ENCODE data around the gene EDAR.

EDAR gene

DNA sequence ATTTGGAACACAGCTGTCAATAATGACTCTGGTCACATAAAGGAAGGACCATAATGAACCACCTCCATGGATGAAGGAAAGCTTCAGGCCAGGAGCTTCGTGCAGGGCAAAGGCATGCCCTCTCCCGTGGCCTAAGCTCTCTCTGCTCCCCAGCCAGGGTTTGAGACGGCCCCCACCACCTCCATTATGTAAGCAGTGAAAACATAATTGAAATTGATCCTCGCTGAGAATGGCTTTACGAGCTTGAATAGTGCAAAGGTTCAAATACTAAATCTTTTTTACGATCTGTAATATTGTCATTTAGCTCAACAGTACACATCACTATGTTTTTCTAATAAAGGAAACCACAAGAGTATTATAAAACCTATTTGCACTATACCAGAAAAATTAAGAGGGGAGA is 5.2 kb upstream of the EDAR start:
- TF ChIP-seq, protein P1, sequence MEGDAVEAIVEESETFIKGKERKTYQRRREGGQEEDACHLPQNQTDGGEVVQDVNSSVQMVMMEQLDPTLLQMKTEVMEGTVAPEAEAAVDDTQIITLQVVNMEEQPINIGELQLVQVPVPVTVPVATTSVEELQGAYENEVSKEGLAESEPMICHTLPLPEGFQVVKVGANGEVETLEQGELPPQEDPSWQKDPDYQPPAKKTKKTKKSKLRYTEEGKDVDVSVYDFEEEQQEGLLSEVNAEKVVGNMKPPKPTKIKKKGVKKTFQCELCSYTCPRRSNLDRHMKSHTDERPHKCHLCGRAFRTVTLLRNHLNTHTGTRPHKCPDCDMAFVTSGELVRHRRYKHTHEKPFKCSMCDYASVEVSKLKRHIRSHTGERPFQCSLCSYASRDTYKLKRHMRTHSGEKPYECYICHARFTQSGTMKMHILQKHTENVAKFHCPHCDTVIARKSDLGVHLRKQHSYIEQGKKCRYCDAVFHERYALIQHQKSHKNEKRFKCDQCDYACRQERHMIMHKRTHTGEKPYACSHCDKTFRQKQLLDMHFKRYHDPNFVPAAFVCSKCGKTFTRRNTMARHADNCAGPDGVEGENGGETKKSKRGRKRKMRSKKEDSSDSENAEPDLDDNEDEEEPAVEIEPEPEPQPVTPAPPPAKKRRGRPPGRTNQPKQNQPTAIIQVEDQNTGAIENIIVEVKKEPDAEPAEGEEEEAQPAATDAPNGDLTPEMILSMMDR (IDR thresholded peaks at IDR 0.05; ENCODE audit: control insufficient read depth, insufficient read depth, low read depth, low read length, missing control alignments), result no peak
- DNase-seq (ENCODE audit: low read depth), result no peak
- no peak overlapping the region for H3K4me3 ChIP-seq (ENCODE audit: control insufficient read depth, low read depth, low read length)

DNA sequence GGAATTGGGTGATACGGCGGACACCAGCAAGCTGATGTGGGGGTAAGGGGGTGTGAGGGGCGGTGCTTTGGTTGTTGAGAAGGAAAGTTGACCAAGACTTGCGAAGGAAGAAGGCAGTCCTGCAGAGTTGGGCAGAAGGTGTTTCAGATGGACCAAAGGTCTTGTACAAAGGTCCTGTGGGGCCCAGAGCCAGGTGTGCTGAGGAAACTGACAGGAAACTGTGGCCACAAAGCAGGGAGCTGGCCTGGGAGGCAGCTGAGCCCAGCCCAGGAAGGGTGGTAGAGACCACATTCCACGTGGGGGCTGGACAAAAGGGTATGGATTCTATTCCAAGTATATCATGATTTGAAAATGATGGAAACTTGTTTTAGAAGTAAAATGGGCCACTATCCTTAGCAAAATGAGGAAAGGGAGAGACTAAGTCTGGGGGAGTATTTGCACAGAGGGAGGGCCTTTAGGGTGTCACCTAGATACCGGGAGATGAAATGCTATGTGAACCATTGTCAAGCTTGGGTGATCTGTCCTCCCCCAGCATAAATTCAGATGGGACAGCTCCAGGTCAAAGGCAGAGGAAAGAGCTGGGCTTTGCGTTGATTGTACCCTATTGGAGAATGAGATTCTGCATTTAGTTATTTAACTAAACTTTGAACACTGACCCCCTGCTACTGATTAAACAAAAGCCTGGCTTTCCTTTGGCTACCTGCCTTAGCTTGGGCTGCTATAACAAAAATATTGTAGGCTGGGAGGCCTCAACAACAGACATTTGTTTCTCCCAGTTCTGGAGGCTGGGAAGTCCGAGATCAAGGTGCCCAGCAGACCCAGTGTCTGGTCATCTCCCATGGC is 4.3 kb upstream of the EDAR start:
- DNase-seq (ENCODE audit: low read depth), result no peak
- H3K4me3 ChIP-seq (ENCODE audit: control insufficient read depth, low read depth, low read length), result no peak overlapping the region
- TF ChIP-seq, protein P1 (IDR thresholded peaks at IDR 0.05; ENCODE audit: control insufficient read depth, insufficient read depth, low read depth, low read length, missing control alignments), result no peak

- TF ChIP-seq, protein P1 (IDR thresholded peaks at IDR 0.05; ENCODE audit: control insufficient read depth, insufficient read depth, low read depth, low read length, missing control alignments), result no peak
- no peak for DNase-seq (ENCODE audit: low read depth)
These were observed 784 bp downstream of the EDAR start for GRCh38 chr2:108988076-108988795.

DNA sequence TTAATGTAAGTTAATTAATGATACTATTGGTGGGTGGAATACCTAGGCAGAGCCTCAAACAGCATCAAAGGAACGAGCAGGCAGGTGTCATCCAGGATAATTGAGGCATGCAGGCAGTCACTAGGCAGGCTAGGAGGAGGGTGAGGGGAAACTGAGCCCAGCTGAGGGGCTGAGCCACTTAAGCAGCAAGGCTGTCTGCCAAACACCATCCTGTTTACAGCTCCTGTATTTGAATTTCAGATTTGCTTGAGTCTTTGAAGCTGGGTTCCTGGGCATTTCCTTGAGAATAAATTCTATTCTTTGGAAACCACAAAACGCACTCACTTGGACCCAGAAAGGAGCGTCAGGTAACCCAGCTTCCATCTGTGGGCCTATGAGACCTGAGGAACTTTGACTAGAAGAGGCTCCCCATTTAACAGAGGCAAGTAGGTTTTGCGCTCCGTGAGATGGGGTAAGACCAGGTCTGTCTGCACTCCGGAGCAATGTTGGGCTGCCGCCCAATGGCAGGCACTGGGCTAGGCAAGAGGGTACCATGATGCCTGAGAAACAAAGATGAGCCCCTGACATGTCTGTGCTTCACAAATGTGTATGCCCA is 2.0 kb downstream of the EDAR start:
- no peak overlapping the region for H3K4me3 ChIP-seq (ENCODE audit: control insufficient read depth, low read depth, low read length)
- no peak for DNase-seq (ENCODE audit: low read depth)
- TF ChIP-seq, protein P1 (IDR thresholded peaks at IDR 0.05; ENCODE audit: control insufficient read depth, insufficient read depth, low read depth, low read length, missing control alignments), result no peak

More at GRCh38 chr2:108988076-108988795, 784 bp downstream of the EDAR start:
- H3K4me3 ChIP-seq (ENCODE audit: control insufficient read depth, low read depth, low read length), result no peak overlapping the region

- no peak for DNase-seq (ENCODE audit: low read depth)
- TF ChIP-seq, protein P1 (IDR thresholded peaks at IDR 0.05; ENCODE audit: control insufficient read depth, insufficient read depth, low read depth, low read length, missing control alignments), result no peak
- H3K4me3 ChIP-seq (ENCODE audit: control insufficient read depth, low read depth, low read length), result no peak overlapping the region
These were observed 5.4 kb downstream of the EDAR start for GRCh38 chr2:108983610-108984009.

GRCh38 chr2:108983061-108983460 is 6.0 kb downstream of the EDAR start:
- no peak overlapping the region for H3K4me3 ChIP-seq (ENCODE audit: control insufficient read depth, low read depth, low read length)
- TF ChIP-seq, protein P1 (IDR thresholded peaks at IDR 0.05; ENCODE audit: control insufficient read depth, insufficient read depth, low read depth, low read length, missing control alignments), result no peak
- DNase-seq (ENCODE audit: low read depth), result no peak
